M059J (cell line): ENCODE results near the gene SUGP1. TPM values are rescaled to one million over a fixed set of nuclear protein-coding genes. Genes with fewer than 3 reads are reported as not detected.

Source experiments
- DNase-seq: peaks from one replicate; pipeline ENCODE4 v3.0.0-alpha.2; 2012; ENCODE audit warnings: low read depth
- total RNA-seq: library from RNA; depleted of rRNA; stranded (reverse); fragments of >200 nt; shearing (Covaris generic); gene quantifications from 2 replicates; pipeline ENCODE4 v1.2.3, GENCODE V29; 2014; rRNA removed

The SUGP1 gene
- total RNA-seq, 1 experiment from 2014 or later: 22.3 TPM

DNA sequence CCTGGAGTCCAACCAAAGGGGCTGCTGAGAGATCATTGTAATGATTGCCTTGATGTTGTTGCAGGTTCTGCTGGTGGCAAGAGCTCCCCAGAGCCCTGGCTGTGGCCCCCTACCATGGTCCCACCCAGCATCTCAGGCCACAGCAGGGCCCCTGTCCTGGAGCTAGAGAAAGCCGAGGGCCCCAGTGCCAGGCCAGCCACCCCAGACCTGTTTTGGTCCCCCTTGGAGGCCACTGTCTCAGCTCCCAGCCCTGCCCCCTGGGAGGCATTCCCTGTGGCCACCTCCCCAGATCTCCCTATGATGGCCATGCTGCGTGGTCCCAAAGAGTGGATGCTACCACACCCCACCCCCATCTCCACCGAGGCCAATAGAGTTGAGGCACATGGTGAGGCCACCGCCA, 93.1 kb downstream of the SUGP1 start:
- DNase-seq: no peak

DNA sequence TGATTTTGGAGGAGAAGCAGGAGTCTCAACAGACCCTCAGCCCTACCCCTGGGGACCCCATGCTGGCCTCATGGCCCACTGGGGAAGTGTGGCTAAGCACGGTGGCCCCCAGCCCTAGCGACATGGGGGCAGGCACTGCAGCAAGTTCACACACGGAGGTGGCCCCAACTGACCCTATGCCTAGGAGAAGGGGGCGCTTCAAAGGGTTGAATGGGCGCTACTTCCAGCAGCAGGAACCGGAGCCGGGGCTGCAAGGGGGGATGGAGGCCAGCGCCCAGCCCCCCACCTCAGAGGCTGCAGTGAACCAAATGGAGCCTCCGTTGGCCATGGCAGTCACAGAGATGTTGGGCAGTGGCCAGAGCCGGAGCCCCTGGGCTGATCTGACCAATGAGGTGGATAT, 93.6 kb downstream of the SUGP1 start:
- DNase-seq: no peak

DNA sequence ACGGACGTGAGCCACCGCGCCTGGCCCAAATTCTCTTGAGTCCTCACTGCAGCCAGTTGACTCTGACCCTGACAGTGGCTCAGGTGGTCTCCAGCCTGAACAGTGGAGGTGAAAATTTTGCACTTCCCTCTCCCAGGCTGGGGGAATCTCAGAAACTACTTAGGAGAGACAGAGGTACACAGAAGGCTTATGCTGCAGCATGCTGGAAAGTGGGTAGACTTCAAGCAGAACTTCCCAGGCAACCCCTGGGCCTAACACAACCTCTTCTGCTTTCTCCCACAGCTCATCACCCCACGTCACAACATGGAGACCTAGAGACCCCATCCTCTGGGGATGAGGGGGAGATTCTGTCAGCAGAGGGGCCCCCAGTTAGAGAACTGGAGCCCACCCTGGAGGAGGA, 94.1 kb downstream of the SUGP1 start:
- DNase-seq: no peak

Other genes starting within 250 kb of the SUGP1 start
- gene TMEM161A, start 182.0 kb downstream of the SUGP1 start, total RNA-seq: 27.4 and 33.0 TPM in 2 replicates
- gene MEF2B, start 150.2 kb downstream of the SUGP1 start, total RNA-seq: 0.25 and 0.94 TPM in 2 replicates
- gene BORCS8, start 128.4 kb downstream of the SUGP1 start, total RNA-seq: 10.3 and 17.0 TPM in 2 replicates
- gene RFXANK, start 128.3 kb downstream of the SUGP1 start, total RNA-seq: 110 and 115 TPM in 2 replicates
- 22.6 and 29.4 TPM in 2 replicates for gene NR2C2AP, start 117.1 kb downstream of the SUGP1 start, total RNA-seq
- not detected in 2 replicates for gene NCAN, start 108.6 kb downstream of the SUGP1 start, total RNA-seq
- not detected in 2 replicates for gene TM6SF2, start 47.2 kb downstream of the SUGP1 start, total RNA-seq
- gene MAU2, start 320 bp upstream of the SUGP1 start, total RNA-seq: 30.2 and 31.1 TPM in 2 replicates
- gene GATAD2A, start 85.2 kb upstream of the SUGP1 start, total RNA-seq: 18.3 and 48.7 TPM in 2 replicates
- gene TSSK6, start 195.0 kb upstream of the SUGP1 start, total RNA-seq: 0.07 and 2.1 TPM in 2 replicates
- gene NDUFA13, start 195.7 kb upstream of the SUGP1 start, total RNA-seq: 84.9 and 205 TPM in 2 replicates
- gene YJEFN3, start 208.4 kb upstream of the SUGP1 start, total RNA-seq: 0.12 TPM in 1 of 2 replicates, not detected in the other
- gene CILP2, start 217.8 kb upstream of the SUGP1 start, total RNA-seq: 0.22 and 0.99 TPM in 2 replicates